NCI-H526 (cell line): ENCODE measurements around the gene IGFBP5.

Experiments used
- DNase-seq, 2 experiments: peaks; one replicate each; lab custom pipeline; 2025; lab: John Stamatoyannopoulos, UW

The IGFBP5 gene, protein sequence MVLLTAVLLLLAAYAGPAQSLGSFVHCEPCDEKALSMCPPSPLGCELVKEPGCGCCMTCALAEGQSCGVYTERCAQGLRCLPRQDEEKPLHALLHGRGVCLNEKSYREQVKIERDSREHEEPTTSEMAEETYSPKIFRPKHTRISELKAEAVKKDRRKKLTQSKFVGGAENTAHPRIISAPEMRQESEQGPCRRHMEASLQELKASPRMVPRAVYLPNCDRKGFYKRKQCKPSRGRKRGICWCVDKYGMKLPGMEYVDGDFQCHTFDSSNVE

DNA sequence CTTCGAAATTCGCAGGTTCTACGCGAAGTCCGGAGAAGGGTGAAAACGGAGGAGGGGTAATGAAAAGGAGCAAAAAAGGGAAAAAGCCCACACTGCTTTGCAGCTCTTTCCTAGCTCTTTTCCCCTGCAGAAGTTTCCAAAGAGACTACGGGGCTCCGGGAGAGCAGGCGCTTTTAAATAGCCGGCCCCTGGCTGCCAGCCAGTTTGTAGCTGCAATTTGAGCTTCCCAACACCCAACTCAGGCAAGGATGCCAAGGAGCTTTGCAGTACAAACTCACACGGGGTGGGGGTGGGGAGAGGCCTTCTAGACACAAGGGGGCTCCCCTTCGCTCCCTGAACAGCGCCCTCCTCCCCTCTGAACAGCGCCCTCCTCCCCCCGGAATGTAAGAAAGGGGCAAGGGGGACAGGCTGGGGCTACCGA is at the start of gene IGFBP5:
TSS of gene IGFBP5 (minus strand) at position 149 of the 421 bp plus-strand sequence. CDS start 774 bp downstream, outside the sequence.
- DNase-seq: peak in 1 of 2 experiments; percentile 30

DNA sequence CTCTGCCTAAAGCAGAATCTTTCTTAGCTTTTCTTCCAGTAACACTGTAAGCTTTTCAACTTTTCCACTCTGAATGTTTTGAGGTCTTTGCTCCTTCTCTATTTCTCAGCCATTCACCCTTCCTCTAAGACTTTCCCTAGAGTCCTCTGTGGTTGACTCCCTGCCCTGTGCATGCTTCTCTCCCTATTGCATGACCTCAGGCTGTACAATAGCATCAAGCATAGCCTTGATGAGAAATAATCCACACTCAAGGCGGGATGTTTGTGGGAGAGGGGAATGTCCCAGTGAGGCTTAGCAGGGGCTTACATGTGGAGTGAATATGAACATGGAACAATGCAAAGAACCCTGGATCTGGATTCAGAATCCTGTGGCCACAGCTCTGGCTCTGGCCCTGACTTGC is 48.4 kb upstream of the IGFBP5 start:
- DNase-seq: no peak

DNA sequence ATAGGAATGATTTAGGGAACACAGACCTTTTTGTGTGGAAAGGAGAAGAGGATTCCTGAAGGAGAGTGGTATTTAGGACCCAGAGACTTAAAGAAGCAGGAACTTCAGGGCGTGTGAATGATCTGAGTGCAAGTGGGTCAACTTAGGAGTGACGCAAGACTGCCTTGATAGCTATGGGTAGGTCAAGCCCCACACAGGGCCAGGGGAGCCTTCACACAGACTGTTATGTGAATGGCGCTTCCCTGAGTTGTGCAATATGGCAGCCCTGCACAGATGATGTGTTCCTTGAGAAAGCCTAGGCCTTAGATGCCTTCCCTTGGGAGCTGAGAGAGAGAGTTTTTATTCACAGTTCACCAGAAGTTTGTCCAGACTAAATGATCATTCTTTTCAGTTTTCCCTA is 47.1 kb upstream of the IGFBP5 start:
- DNase-seq: no peak

- DNase-seq: no peak
Observed at GRCh38 chr2:216741223-216741593, 45.9 kb upstream of the IGFBP5 start.

DNA sequence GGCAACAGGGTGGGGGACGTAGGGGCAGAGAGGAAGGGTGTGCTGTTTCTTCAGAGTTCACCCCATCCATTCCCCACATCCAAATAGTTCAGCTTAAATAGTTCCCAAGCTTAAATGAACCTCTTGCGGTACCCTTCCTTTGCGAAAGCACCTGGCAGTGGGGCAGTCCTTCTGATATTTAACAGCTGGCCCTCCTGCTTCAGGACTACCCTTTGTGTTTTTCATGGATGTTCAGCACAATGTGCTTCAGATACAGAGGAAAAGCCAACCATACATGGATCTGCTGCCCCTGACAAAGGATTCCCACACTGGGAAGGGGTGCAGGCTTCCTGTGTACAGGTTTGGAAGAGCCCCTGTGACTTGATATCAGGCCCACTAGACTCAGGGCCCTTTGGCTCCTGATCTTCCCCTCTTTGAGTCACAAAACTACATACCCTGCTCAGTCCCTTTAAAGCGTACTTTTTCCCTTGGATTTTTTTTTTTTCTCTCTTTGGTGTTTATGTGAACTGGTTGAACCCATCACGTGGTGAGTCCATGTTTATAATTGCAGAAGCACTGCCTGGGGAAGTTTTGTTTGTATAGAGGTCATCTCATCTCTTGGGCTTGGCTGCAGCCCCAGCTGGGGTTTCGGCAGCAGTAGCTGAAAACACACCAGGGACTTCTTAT is 45.3 kb upstream of the IGFBP5 start:
- no peak for DNase-seq

GRCh38 chr2:216739035-216739434 is 43.7 kb upstream of the IGFBP5 start:
- no peak for DNase-seq

DNA sequence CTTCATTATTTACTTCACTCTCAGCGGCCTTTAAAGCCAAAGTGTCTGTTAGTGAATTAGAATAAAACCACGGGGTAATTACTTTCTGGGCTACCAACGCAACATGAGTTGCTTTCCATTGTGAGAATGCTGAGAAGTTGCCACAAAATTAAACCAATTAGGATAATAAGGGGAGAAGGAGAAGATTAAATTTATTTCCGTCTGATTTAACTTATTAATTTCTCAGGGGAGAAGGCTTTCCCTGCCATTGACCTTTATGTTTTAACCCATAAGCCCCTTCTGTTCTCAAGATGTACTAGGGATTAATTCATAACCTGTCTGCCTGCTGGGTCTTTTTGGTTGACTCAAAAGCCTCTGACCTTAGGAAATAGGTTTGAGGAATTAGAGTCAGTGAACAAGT is 42.3 kb upstream of the IGFBP5 start:
- DNase-seq: no peak

DNA sequence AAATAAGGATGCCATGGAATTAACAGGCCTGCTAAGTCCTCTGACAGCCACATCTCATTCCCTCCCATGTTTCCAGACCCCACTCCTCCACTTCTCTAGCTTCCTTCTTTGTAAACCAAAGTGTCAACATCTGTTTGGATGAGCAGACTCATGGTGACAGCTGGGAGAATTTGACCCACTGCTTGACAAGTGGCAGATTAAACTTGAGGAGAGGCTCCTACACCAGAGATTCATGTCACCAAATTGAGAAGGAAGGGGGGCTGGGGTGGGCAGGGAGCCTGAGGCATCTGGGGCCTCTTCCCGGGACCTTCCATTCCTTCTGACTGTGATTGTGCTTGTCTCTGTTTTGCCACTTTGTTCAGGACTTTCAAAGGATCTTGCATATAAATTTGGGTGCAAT is 41.0 kb upstream of the IGFBP5 start:
- no peak for DNase-seq

- DNase-seq: no peak
Observed at GRCh38 chr2:216735668-216736067, 40.3 kb upstream of the IGFBP5 start.

DNA sequence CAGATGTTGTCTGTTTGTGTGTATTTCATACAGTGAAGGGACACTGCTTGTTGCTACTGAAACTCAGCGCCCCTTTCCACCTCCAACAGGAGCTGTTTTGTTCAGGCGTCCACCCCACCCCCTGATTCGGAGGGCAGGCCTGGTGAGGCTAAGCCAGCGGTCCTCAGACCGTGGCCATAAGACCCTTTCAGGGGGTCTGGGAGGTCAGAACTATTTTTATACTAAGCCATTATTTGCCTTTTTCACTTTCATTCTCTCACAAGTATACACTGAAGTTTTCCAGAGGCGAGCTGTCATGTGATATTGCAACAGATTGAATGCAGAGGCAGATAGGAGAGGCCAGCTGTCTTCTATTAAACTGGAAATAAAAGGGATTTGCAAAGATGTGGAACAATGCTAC is 39.7 kb upstream of the IGFBP5 start:
- no peak for DNase-seq

GRCh38 chr2:216733046-216733445 is 37.7 kb upstream of the IGFBP5 start:
- DNase-seq: no peak

DNA sequence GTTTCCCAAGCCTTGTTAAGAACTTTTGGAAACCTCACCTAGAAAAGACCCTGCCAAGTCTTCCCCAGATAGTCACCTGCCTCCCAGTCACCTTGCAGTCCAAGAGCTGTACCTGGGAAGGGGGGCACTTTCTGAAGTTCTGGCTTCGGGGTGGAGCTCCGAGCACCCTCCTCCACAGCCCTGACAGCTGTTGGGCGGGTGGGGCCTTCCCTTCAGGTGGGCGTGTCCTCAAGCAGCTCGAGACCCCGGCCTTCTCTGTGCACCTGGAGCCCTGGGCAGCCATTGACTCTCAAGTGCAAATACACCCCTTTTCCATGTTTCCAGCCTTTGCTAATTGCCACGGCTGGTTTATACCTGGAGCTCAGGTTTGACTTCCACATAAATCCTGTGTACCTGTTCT is 37.0 kb upstream of the IGFBP5 start:
- DNase-seq: no peak

GRCh38 chr2:216731465-216731864 is 36.1 kb upstream of the IGFBP5 start:
- DNase-seq: no peak

DNA sequence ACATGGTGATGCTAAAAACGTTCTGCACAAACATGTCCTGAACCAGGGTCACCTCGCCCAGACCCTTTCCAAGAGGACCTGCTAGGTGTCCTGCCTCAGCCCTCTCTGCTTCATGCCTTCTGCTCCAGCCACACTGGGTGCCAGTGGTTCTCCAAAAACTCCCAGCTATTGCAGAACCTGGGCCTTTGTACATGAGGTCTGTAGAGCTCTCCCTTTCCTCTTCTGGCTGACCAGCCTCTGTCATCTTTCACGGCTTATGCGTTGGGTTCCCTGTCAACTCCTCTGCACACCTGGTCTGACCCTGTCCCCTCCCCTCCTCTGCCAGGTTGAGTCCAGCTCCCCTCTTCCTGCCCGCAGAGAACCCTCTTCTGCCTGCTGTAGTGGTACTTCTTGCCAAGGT is 35.5 kb upstream of the IGFBP5 start:
- no peak for DNase-seq

DNA sequence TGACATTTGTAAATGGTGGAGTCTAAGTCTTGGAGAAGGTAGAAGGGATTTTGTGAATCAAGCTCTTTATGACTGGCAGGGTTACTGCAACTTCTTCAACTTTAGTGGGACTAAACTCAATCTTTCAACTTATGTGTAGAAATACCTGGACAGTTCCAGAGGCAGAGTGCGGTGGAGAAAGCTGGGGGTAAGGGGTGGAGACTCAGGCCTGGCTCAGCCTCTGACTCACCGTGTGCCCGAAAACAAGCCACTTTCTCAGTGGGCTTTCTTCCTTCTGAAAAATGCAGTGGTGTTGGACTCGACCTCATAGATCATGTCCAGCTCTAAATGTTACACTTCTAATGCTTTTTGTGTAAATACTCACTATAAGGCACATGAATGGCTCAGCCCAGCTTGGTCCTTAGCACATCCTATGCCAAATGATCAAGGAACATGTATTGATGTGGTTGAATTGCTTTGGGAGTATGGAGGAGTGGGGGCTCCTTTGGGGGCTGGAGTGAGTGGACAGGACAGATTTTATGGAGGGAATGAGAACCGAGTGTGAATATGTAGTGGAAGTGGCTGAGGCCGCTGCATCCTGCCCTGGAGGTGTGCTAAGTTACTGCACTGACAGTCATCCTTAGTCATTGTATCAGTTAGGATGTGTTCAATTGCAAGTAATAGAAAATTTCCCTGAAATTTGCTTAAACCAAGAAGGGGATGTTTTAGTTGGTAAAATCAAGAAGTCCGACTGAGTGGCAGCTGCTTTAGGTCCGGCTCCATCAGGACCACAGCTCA is 32.2 kb upstream of the IGFBP5 start:
- DNase-seq: peak; percentile 5 to 38

DNA sequence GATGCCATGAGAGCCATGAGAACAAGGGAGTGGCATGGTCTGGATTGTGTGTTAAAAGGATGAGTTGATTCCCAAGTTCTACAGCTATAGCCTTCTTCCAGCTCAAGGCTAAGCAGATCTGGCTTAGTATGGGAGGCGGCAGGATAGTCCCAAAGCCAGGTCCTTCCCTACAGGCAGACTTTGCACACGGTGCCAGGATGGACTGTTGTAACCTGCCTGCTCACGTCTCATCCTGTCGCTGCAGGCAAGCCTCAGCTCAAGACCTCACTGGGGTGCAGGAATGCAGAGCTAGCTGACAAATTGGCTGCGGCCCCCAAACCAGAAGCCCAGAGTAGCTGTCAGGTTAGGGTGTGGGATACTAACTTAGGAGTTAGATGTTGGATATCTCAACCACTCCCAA is 28.8 kb upstream of the IGFBP5 start:
- no peak for DNase-seq

DNA sequence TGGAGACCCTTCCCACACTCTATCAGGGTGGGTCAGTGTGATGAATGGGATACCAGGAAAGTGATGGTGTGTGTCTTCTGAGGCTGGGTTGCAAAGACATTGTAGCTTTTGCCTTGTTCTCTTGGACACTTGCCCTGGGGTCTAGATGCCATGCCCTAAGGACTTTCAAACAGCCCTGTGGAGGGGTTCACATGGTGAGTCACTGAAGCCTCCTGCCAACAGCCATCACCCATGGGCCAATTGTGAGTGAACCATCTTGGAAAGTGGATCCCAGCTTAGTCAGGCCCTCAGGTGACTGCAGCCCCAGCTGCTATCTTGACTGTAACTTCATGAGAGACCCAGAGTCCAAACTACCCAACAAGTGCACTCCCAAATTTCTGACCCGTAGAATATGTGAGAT is 25.8 kb upstream of the IGFBP5 start:
- no peak for DNase-seq

DNA sequence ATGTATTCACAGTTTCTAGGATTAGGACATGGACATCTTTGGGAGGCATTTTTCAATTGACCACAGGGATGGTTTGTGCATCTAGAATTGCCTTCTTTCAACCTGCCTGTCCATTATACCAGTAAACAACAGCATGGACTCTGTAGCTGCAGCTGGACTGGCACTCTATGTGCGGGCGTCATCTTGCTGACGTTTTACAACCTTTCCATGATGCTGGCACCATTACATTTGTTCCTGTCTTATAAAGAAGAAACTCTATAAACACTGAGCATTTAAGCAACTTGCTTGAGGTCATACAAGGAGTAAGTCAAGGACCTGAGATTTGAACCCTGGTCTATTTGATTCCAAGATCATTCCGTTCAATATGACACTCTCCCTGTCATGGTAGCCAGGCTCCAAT is 25.4 kb upstream of the IGFBP5 start:
- DNase-seq: no peak

- no peak for DNase-seq
Observed at GRCh38 chr2:216717907-216718615, 22.7 kb upstream of the IGFBP5 start.

GRCh38 chr2:216717491-216717901 is 22.1 kb upstream of the IGFBP5 start:
- DNase-seq: no peak

GRCh38 chr2:216716109-216716508 is 20.8 kb upstream of the IGFBP5 start:
- DNase-seq: no peak

DNA sequence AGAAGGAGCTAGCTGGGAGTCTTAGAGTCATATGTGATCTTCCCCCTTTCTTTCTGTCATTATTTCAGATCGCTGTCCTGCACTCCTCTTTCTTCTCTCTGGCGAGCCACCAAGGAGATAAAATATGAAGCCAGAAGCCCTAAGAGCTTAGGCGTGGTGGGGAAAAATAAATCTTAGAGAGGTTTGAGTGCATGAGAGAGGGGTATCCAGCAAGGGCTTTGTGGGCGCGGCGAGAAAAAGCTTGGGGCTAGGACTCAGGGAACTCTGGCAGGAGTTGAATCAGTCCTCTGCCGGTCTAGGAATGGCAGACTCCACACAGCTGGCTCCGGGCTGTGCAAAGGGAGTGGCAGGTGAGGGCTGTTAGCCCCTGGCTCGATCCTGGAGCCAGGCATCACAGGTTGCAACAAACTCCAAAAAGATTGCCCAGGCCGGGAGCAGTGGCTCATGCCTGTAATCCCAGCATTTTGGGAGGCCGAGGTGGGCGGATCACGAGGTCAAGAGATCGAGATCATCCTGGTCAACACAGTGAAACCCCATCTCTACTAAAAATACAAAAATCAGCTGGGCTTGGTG is 20.1 kb upstream of the IGFBP5 start:
- DNase-seq: no peak
